ENCODE results near the gene CAMTA1. TPM values are rescaled to one million over a fixed set of nuclear protein-coding genes. Genes with fewer than 3 reads are reported as not detected.

CAMTA1 gene
- total and polyA plus RNA-seq, 2 experiments from 2014 or later: 89.0 to 145 TPM

DNA sequence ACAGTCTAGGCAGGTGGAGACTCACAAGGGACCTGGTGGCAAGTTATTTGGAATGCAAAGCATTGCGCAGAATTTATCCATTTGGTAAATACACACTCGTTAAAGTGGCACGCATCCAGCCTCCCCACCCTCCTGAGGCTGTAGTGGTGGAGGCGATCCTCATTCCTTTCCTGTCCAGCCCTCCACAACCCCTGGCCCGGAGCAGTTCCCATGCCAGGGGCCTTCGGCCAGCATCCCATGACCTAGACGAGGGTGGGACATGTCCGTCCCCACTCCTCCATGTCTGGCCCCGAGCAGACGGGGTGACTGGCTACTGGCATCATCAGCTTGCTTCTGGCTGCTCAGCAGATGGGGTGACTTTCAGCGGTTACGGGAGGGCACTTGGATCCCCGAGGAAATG lies 704.3 kb downstream of the CAMTA1 start:
- no peak for DNase-seq (ENCODE audit: low spot score)
- Histone ChIP-seq H3K4me1 (ENCODE audit: insufficient read depth) (peaks cover 15% of the 10 kb centered on the region), H4K20me1 (ENCODE audit: insufficient read depth, poor library complexity, severe bottlenecking) (no peaks in the 10 kb centered on the region), H3K27ac (no peak overlapping the region), H3K9me2 (replicated peaks; ENCODE audit: insufficient read depth) (no peaks in the 10 kb centered on the region), H3K9me3 (ENCODE audit: low read depth) (no peaks in the 10 kb centered on the region), H3K27me3 (no peaks in the 10 kb centered on the region), H3K36me3 (replicated peaks; ENCODE audit: insufficient read depth, low read depth) (no peaks in the 10 kb centered on the region), H2AFZ (no peak overlapping the region), H3K4me2 (no peak overlapping the region), H3K79me2 (no peaks in the 10 kb centered on the region), H3K4me3 (no peak overlapping the region)
- TF ChIP-seq EZH2phosphoT487 (IDR thresholded peaks at IDR 0.05; ENCODE audit: low read depth, severe bottlenecking, unreplicated experiment): no peak
- TF ChIP-seq, protein P1, sequence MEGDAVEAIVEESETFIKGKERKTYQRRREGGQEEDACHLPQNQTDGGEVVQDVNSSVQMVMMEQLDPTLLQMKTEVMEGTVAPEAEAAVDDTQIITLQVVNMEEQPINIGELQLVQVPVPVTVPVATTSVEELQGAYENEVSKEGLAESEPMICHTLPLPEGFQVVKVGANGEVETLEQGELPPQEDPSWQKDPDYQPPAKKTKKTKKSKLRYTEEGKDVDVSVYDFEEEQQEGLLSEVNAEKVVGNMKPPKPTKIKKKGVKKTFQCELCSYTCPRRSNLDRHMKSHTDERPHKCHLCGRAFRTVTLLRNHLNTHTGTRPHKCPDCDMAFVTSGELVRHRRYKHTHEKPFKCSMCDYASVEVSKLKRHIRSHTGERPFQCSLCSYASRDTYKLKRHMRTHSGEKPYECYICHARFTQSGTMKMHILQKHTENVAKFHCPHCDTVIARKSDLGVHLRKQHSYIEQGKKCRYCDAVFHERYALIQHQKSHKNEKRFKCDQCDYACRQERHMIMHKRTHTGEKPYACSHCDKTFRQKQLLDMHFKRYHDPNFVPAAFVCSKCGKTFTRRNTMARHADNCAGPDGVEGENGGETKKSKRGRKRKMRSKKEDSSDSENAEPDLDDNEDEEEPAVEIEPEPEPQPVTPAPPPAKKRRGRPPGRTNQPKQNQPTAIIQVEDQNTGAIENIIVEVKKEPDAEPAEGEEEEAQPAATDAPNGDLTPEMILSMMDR (IDR thresholded peaks at IDR 0.05; ENCODE audit: poor library complexity): no peak
- no peak for TF ChIP-seq EZH2 (IDR thresholded peaks at IDR 0.05; ENCODE audit: borderline replicate concordance)
- whole genome bisulfite sequencing (ENCODE audit: low lambda C conversion rate, missing lambda C conversion rate): 93% methylated on average over 13 of the region's 13 CpGs

DNA sequence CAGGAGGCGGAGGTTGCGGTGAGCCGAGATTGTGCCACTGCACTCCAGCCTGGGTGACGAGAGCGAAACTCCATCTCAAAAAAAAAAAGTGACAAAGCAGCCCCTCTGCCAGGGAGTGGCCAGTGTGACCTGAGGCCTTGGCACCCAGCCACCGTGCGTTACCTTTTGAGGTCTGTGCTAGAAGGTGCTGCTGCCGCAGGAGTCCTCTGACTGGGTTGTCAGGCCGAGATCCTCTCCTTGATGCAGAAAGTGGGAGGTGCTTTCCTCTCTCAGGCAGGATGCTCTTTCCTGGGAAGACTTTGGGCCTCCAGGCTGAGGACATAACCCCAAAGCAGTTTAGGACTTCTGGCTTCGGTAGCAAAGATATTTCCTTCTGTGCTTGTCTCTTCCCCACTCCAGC lies 705.3 kb downstream of the CAMTA1 start:
- H3K4me1 ChIP-seq (ENCODE audit: insufficient read depth): peaks cover 15% of the 10 kb centered on the region

DNA sequence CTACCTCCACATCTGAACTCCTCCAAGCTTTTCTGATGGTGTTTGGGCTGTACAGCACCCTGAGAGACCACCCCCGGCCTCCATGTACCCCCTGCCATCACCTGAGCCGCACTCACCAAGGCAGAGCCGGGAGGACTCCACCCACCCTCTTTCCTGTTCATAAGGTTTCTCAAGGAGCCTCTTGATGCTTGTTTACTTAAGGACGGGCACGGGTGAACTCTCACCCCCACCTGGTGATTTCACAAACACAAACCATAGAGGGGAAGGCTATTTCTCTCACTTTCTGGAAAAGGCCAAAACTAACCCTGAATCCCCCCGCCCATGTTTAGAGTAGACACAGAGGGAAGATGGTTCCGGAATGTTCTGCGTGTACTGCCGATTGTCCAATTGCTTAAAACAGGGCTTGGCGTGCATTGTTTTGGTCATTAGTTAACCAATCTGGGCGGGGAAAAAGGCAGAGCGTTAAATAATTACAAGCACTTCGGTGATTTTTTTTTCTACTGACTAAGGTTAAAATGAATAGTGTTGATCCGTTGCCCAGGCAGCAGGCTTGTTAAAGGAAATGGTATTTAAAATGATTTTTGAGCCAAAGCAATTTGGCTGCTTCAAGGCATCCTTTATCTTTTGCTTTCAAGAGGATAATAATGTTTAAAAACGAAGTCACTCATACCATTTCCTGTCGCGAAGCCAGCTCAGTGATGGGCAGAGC lies 706.0 kb downstream of the CAMTA1 start:
- no peaks in the 10 kb centered on the region for H3K9me3 ChIP-seq (ENCODE audit: low read depth)
- H3K27ac ChIP-seq: peak overlapping the region; percentile 56
- H4K20me1 ChIP-seq (ENCODE audit: insufficient read depth, poor library complexity, severe bottlenecking): no peaks in the 10 kb centered on the region
- H3K4me1 ChIP-seq (ENCODE audit: insufficient read depth): peaks cover 15% of the 10 kb centered on the region
- DNase-seq (ENCODE audit: low spot score): no peak
- no peak overlapping the region for H2AFZ ChIP-seq
- no peaks in the 10 kb centered on the region for H3K36me3 ChIP-seq (replicated peaks; ENCODE audit: insufficient read depth, low read depth)
- no peak overlapping the region for H3K4me2 ChIP-seq
- no peaks in the 10 kb centered on the region for H3K9me2 ChIP-seq (replicated peaks; ENCODE audit: insufficient read depth)
- no peaks in the 10 kb centered on the region for H3K27me3 ChIP-seq
- TF ChIP-seq, protein P1 (IDR thresholded peaks at IDR 0.05; ENCODE audit: poor library complexity): no peak
- TF ChIP-seq EZH2phosphoT487 (IDR thresholded peaks at IDR 0.05; ENCODE audit: low read depth, severe bottlenecking, unreplicated experiment) (no peak), EZH2 (IDR thresholded peaks at IDR 0.05; ENCODE audit: borderline replicate concordance) (no peak)
- 58% methylated on average over 17 of the region's 17 CpGs for WGBS (ENCODE audit: low lambda C conversion rate, missing lambda C conversion rate)
- H3K79me2 ChIP-seq: no peaks in the 10 kb centered on the region
- no peak overlapping the region for H3K4me3 ChIP-seq

More for the DNA sequence above, 705.3 kb downstream of the CAMTA1 start:
- Histone ChIP-seq H3K36me3 (replicated peaks; ENCODE audit: insufficient read depth, low read depth) (no peaks in the 10 kb centered on the region), H4K20me1 (ENCODE audit: insufficient read depth, poor library complexity, severe bottlenecking) (no peaks in the 10 kb centered on the region), H3K4me2 (no peak overlapping the region), H3K9me2 (replicated peaks; ENCODE audit: insufficient read depth) (no peaks in the 10 kb centered on the region), H2AFZ (no peak overlapping the region), H3K27me3 (no peaks in the 10 kb centered on the region), H3K4me3 (no peak overlapping the region), H3K79me2 (no peaks in the 10 kb centered on the region), H3K27ac (peak overlapping the region; percentile 51), H3K9me3 (ENCODE audit: low read depth) (no peaks in the 10 kb centered on the region)
- WGBS (ENCODE audit: low lambda C conversion rate, missing lambda C conversion rate): 92% methylated on average over 9 of the region's 10 CpGs
- TF ChIP-seq EZH2phosphoT487 (IDR thresholded peaks at IDR 0.05; ENCODE audit: low read depth, severe bottlenecking, unreplicated experiment) (no peak), EZH2 (IDR thresholded peaks at IDR 0.05; ENCODE audit: borderline replicate concordance) (no peak)
- TF ChIP-seq, protein P1 (IDR thresholded peaks at IDR 0.05; ENCODE audit: poor library complexity): no peak
- DNase-seq (ENCODE audit: low spot score): no peak

All from hepatocyte (in vitro differentiated cells).